HepG2 (cell line): ENCODE measurements around the gene ANKIB1. TPM values are rescaled to one million over a fixed set of nuclear protein-coding genes. Genes with fewer than 3 reads are reported as not detected.

Source experiments
- ATAC-seq: fragments of 200-7000 bp; cut with Tn5 transposase; 3 replicates; pipeline ENCODE4 v1.9.1; 2020; ENCODE audit warnings: mild to moderate bottlenecking, moderate library complexity
- BruUV-seq: library from RNA; stranded (reverse); fragments of 400-500 nt; replicated peaks from 2 replicates; lab custom pipeline; 2021; lab: Mats Ljungman, UMichigan
- CTCF ChIA-PET: fragments of 300-600 bp; formaldehyde crosslinking; extraction: SDS; loops from one replicate; lab custom pipeline; 2021; ENCODE audit warnings: low total read pairs, inconsistent platforms, low intra/inter-chr PET ratio; lab: Yijun Ruan, JAX
- POLR2A ChIA-PET: fragments of 350-600 bp; sonication (Branson Sonifier 250); formaldehyde crosslinking; loops from one replicate; lab custom pipeline; 2020; ENCODE audit warnings: antibody characterized with exemption, inconsistent platforms; lab: Yijun Ruan, JAX
- DNase-seq: peaks from one replicate; pipeline ENCODE4 v3.0.0-alpha.2; 2015; ENCODE audit warnings: low spot score
- FAIRE-seq: peaks from 3 replicates; lab custom pipeline; 2011; peaks lifted over from hg19 to GRCh38; lab: Jason Lieb, UNC
- H2AFZ ChIP-seq: one replicate; pipeline ENCODE4 v1.6.1; 2011; ENCODE audit warnings: low read length, inconsistent platforms
- H3K27ac ChIP-seq: fragments of 300-600 bp; 3 replicates; pipeline ENCODE4 v1.8.0; 2011; ENCODE audit warnings: mixed run types, mild to moderate bottlenecking, mixed read lengths, low read length, inconsistent platforms; ENCODE audit not compliant: insufficient read depth; ENCODE audit errors: extremely low read length
- H3K27me3 ChIP-seq, 2 experiments: fragments of 200-600 bp in 1 of 2; 2 replicates in 1 of 2; 3 replicates in 1 of 2; pipeline versions ENCODE4 v1.6.0 to v1.8.0; 2011; ENCODE audit warnings: low read length in 2 of 2, mild to moderate bottlenecking in 2 of 2, moderate library complexity in 2 of 2, inconsistent platforms in 1 of 2; ENCODE audit not compliant: insufficient read depth in 2 of 2, control insufficient read depth in 1 of 2
- H3K36me3 ChIP-seq, 2 experiments: fragments of 200-600 bp in 1 of 2; replicated peaks in 1 of 2; 2 replicates in 1 of 2; 3 replicates in 1 of 2; pipeline versions ENCODE4 v1.5.1 to v1.8.0; 2011; ENCODE audit warnings: low read length in 2 of 2, inconsistent platforms in 1 of 2; ENCODE audit not compliant: insufficient read depth in 2 of 2, control insufficient read depth in 1 of 2
- H3K4me1 ChIP-seq: 2 replicates; pipeline ENCODE4 v1.5.1; 2012; ENCODE audit warnings: low read length, inconsistent platforms; ENCODE audit not compliant: insufficient read depth
- H3K4me2 ChIP-seq: 2 replicates; pipeline ENCODE4 v1.6.0; 2011; ENCODE audit warnings: low read depth, low read length, inconsistent platforms
- H3K4me3 ChIP-seq, 3 experiments: fragments of 200-600 bp in 1 of 3; sonication (generic), shearing (Covaris generic) in 1 of 3; replicated peaks in 1 of 3; 2 replicates each; pipeline ENCODE4 v1.5.1; 2011 to 2016; ENCODE audit warnings: low read length in 3 of 3, inconsistent platforms in 2 of 3, low read depth in 2 of 3, mild to moderate bottlenecking in 2 of 3, control low read depth in 1 of 3, mixed read lengths in 1 of 3; ENCODE audit not compliant: insufficient read depth in 1 of 3
- H3K79me2 ChIP-seq: one replicate; pipeline ENCODE4 v1.6.1; 2011; ENCODE audit warnings: low read length, inconsistent platforms; ENCODE audit not compliant: insufficient read depth
- H3K9ac ChIP-seq: 2 replicates; pipeline ENCODE4 v1.6.0; 2011; ENCODE audit warnings: mild to moderate bottlenecking, low read depth, low read length, inconsistent platforms; ENCODE audit not compliant: insufficient read depth
- H3K9me3 ChIP-seq: 2 replicates; pipeline ENCODE4 v1.5.1; 2012; ENCODE audit warnings: mild to moderate bottlenecking, low read length
- H4K20me1 ChIP-seq: 2 replicates; pipeline ENCODE4 v1.6.0; 2011; ENCODE audit warnings: inconsistent platforms, mild to moderate bottlenecking, low read length, moderate library complexity; ENCODE audit not compliant: insufficient read depth
- BRD4 ChIP-seq: sonication (generic); formaldehyde crosslinking; IDR thresholded peaks from 2 replicates; pipeline ENCODE4 v1.4.0; 2020; ENCODE audit warnings: missing genetic modification reagents
- FOXK2 ChIP-seq: fragments of 450-650 bp; IDR thresholded peaks from 2 replicates; pipeline ENCODE4 v1.6.1; 2016
- HINFP ChIP-seq: sonication (generic); formaldehyde crosslinking; IDR thresholded peaks from 2 replicates; pipeline ENCODE4 v1.4.0; 2020; ENCODE audit warnings: low read depth, mild to moderate bottlenecking, missing genetic modification reagents
- ISX ChIP-seq: sonication (generic); formaldehyde crosslinking; conservative IDR thresholded peaks from 2 replicates; pipeline ENCODE4 v1.5.0; 2020; ENCODE audit warnings: missing genetic modification reagents
- LCORL ChIP-seq, 2 experiments: fragments of 450-650 bp in 1 of 2; sonication (generic) in 1 of 2; formaldehyde crosslinking in 1 of 2; IDR thresholded peaks; 2 replicates each; pipeline versions ENCODE4 v1.5.0 to v1.6.1; 2017 to 2020; ENCODE audit warnings: antibody characterized with exemption in 1 of 2, missing genetic modification reagents in 1 of 2
- MYPOP ChIP-seq: sonication (generic); formaldehyde crosslinking; IDR thresholded peaks from 2 replicates; pipeline ENCODE4 v1.8.1; 2023; ENCODE audit warnings: mild to moderate bottlenecking, moderate library complexity, missing genetic modification reagents
- SAP130 ChIP-seq: IDR thresholded peaks from 2 replicates; pipeline ENCODE4 v1.6.1; 2016; ENCODE audit warnings: low read depth
- SOX6 ChIP-seq, 2 experiments: fragments of 450-650 bp in 1 of 2; sonication (generic) in 1 of 2; formaldehyde crosslinking in 1 of 2; IDR thresholded peaks; 2 replicates each; pipeline versions ENCODE4 v1.4.0 to v1.6.1; 2017 to 2020; ENCODE audit warnings: antibody characterized with exemption in 1 of 2, mild to moderate bottlenecking in 1 of 2, missing genetic modification reagents in 1 of 2
- SRSF1 ChIP-seq: fragments of 200-400 bp; formaldehyde crosslinking; optimal IDR thresholded peaks from 2 replicates; pipeline ENCODE3; 2017; ENCODE audit warnings: mild to moderate bottlenecking, low read depth, low read length, moderate library complexity
- THYN1 ChIP-seq: sonication (generic); formaldehyde crosslinking; IDR thresholded peaks from 2 replicates; pipeline ENCODE4 v1.8.1; 2023; ENCODE audit warnings: low read depth, mild to moderate bottlenecking, moderate library complexity, missing genetic modification reagents, borderline replicate concordance
- TSC22D2 ChIP-seq: sonication (generic); formaldehyde crosslinking; IDR thresholded peaks from 2 replicates; pipeline ENCODE4 v1.5.1; 2020; ENCODE audit warnings: missing genetic modification reagents, mild to moderate bottlenecking, borderline replicate concordance
- ZBTB10 ChIP-seq: sonication (generic); formaldehyde crosslinking; IDR thresholded peaks from 2 replicates; pipeline ENCODE4 v1.4.0; 2020; ENCODE audit warnings: missing genetic modification reagents, borderline replicate concordance
- ZBTB33 ChIP-seq: sonication (generic); formaldehyde crosslinking; IDR thresholded peaks from 2 replicates; pipeline ENCODE4 v1.4.0; 2020; ENCODE audit warnings: missing genetic modification reagents
- ZFYVE20 ChIP-seq: sonication (generic); formaldehyde crosslinking; IDR thresholded peaks from 2 replicates; pipeline ENCODE4 v1.8.0; 2023; ENCODE audit warnings: low read depth, mild to moderate bottlenecking, moderate library complexity, missing genetic modification reagents, borderline replicate concordance
- ZNF24 ChIP-seq: fragments of 450-650 bp; IDR thresholded peaks from 2 replicates; pipeline ENCODE4 v1.6.1; 2017; ENCODE audit warnings: antibody characterized with exemption, mild to moderate bottlenecking
- WGBS: methylation state at CpG from one replicate; pipeline ENCODE4 v1.1.6; 2017; ENCODE audit warnings: low lambda C conversion rate; 5-methylcytosine and 5-hydroxymethylcytosine counted together
- in situ Hi-C: cut with HindIII; loops from 2 replicates; pipeline ENCODE4 v1.10.0; 2017; ENCODE audit warnings: low pct_unique_long_range_greater_than_20kb; ENCODE audit not compliant: extremely low pct_ligation_motif_present
- intact Hi-C: fragments of 100-400 bp; cut with micrococcal nuclease; formaldehyde crosslinking; loops from one replicate; pipeline ENCODE4 v1.10.0; 2022; ENCODE audit not compliant: unreplicated experiment
- polyA plus RNA-seq, 8 experiments: library from polyadenylated mRNA; depleted of rRNA in 3 of 8; stranded (reverse) in 7 of 8; unstranded in 1 of 8; fragments of >200 nt; fragmentation: Illumina TruSeq in 4 of 8; extraction: Trizol in 4 of 8; gene quantifications; 2 replicates each; pipeline versions ENCODE4 v1.2.1 to v1.2.3, GENCODE V29; 2011 to 2016; ENCODE audit warnings: low read depth in 4 of 8, missing spikeins in 1 of 8, mixed read lengths in 1 of 8; ENCODE audit not compliant: insufficient read depth in 1 of 8
- total RNA-seq, 5 experiments: library from RNA; depleted of rRNA; stranded (reverse); fragments of >200 nt; fragmentation: Illumina TruSeq; extraction: Trizol; gene quantifications; 2 replicates each; pipeline ENCODE4 v1.2.3, GENCODE V29; 2016; ENCODE audit warnings: low read depth in 1 of 5

The ANKIB1 gene
- total and polyA plus RNA-seq, 2 of the 13 experiments (the other 11 are each of a cell fraction or from before 2014, with no cell fraction given) = 28.7 to 29.6 TPM

- Histone ChIP-seq H3K79me2 (peaks cover 13% of the 10 kb centered on the region), H3K9ac (peak overlapping the region; percentile 98; the same call in 1 of the 2 replicates), H3K4me3 (peak overlapping the region in 1 of 3 experiments; percentile 98; a peak in 2 of 6 replicates), H3K27me3 (no peaks in the 10 kb centered on the region), H2AFZ (peak overlapping the region; percentile 87), H3K36me3 (peaks cover 4 to 11% of the 10 kb centered on the region in 2 experiments; a peak in 4 of 5 replicates), H3K27ac (no peak overlapping the region), H3K9me3 (no peaks in the 10 kb centered on the region), H3K4me2 (peak overlapping the region; percentile 57), H3K4me1 (peaks cover 52% of the 10 kb centered on the region), H4K20me1 (no peaks in the 10 kb centered on the region)
- WGBS = 53% methylated on average over 19 of the region's 21 CpGs
- no peak for DNase-seq
- no peak for FAIRE-seq
- ChIA-PET POLR2A (interaction anchor here (0.7 to 2.6 kb wide), 8 partner anchors 18 to 617 kb away, joined by 3 to 22 read pairs (median 6); partner anchors contain the start of genes ANKIB1, CYP51A1, KRIT1 and LRRD1), CTCF (interaction anchor here (1.4 to 3.0 kb wide), 3 partner anchors 22 to 617 kb away, joined by 3 to 22 read pairs (median 5); partner anchors contain the start of gene LRRD1)
- BruUV-seq = no TSS peak
- intact Hi-C loops = loop anchor here (1.0 to 5.0 kb wide), 4 partner anchors 23 to 315 kb away; partner anchors contain the start of genes ANKIB1, CYP51A1, KRIT1 and LRRD1
- no peak; the same call in 2 of the 3 replicates for ATAC-seq
- in situ Hi-C loops = loop anchor here (25.0 kb wide), 1 partner anchor 615 kb away; no protein-coding TSS in a partner anchor
- TF ChIP-seq ZBTB10 (no peak), ZBTB33 (CRISPR knock-in tag) (peak; percentile 19; the same call in 1 of the 2 replicates), HINFP (CRISPR knock-in tag) (no peak), SAP130 (no peak), ZNF24 (no peak), TSC22D2 (no peak), FOXK2 (no peak), ISX (no peak), THYN1 (CRISPR knock-in tag) (no peak), SRSF1 (no peak), MYPOP (no peak), ZFYVE20 (no peak), BRD4 (no peak), LCORL (IDR thresholded peaks at IDR 0.05) (no peak), LCORL (CRISPR knock-in tag; IDR thresholded peaks at IDR 0.05) (peak; percentile 80; the same call in 1 of the 2 replicates), SOX6 (IDR thresholded peaks at IDR 0.05) (no peak), SOX6 (CRISPR knock-in tag; IDR thresholded peaks at IDR 0.05) (no peak)
These were observed 201.1 kb downstream of the ANKIB1 start for GRCh38 chr7:92446869-92447344.
